Right lung (tissue), 5 donors: ENCODE data around the gene PIP5K1C. TPM values are rescaled to one million over a fixed set of nuclear protein-coding genes. Genes with fewer than 3 reads are reported as not detected.

Experiments used
- DNase-seq, 2 donors: peaks; one replicate each; pipeline ENCODE4 v3.0.0-alpha.2; 2013
- polyA plus RNA-seq, 5 donors: library from polyadenylated mRNA; unstranded; fragments of 120-200 nt; gene quantifications; one replicate each; pipeline versions ENCODE4 v1.2.1 to v1.2.3, GENCODE V29; 2013; ENCODE audit warnings: inconsistent platforms in 1 of 5, low replicate concordance in 1 of 5; ENCODE audit not compliant: insufficient read length in 5 of 5, insufficient read depth in 1 of 5

PIP5K1C gene
- polyA plus RNA-seq, 5 donors: 16.6 to 32.1 (median 23.6) TPM

- DNase-seq: no peak
Observed at GRCh38 chr19:3695986-3696659, 4.1 kb downstream of the PIP5K1C start.

GRCh38 chr19:3695124-3695733 is 5.0 kb downstream of the PIP5K1C start:
- no peak for DNase-seq

- no peak for DNase-seq
Observed at GRCh38 chr19:3694361-3695123, 5.7 kb downstream of the PIP5K1C start.

- no peak for DNase-seq
Observed at GRCh38 chr19:3693025-3693925, 7.0 kb downstream of the PIP5K1C start.

DNA sequence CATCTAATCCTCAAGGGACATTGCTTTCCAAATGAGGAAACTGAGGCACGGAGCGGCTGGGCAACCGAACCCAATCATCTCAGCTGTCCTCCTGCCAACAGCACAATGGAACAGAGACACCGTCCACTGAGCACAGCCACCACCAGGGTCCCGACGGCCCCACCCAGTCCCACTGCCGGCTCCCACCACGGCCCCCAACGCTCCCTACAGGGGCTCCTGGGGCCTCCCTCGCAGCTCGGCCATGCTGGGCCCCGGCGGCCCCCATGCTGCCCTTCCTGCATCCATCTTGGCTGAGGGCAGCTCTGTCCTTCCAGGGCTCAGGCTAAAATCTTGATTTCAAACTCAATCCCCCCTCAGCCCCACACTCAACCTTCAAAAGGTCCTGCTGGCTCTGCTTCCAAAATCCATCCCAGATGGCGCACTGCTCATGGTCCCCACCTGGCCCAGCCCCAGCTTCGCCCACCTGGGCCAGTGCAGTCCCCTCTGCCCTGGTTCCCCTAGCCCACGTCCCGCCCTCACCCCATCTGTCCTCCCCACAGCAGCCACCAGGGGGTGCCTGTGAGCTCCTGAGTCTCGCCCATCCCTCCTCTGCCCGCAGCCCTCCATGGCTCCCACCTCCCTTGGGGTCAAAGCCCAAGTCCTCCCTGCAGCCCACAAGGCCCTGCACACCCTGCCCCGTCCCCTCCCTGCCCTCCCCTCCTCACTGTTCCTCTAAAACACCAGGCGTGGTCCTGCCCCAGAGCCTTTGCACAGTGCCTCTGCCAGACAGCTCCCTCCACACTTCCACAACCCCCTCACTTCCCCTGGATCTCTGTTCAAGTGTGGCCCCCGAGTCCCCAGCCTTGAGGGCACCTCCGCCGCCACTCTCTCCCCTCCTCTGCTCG is 7.9 kb downstream of the PIP5K1C start:
- no peak for DNase-seq

- DNase-seq: no peak
Observed at GRCh38 chr19:3691726-3692125, 8.5 kb downstream of the PIP5K1C start.

- DNase-seq: no peak
Observed at GRCh38 chr19:3691372-3691716, 8.9 kb downstream of the PIP5K1C start.

DNA sequence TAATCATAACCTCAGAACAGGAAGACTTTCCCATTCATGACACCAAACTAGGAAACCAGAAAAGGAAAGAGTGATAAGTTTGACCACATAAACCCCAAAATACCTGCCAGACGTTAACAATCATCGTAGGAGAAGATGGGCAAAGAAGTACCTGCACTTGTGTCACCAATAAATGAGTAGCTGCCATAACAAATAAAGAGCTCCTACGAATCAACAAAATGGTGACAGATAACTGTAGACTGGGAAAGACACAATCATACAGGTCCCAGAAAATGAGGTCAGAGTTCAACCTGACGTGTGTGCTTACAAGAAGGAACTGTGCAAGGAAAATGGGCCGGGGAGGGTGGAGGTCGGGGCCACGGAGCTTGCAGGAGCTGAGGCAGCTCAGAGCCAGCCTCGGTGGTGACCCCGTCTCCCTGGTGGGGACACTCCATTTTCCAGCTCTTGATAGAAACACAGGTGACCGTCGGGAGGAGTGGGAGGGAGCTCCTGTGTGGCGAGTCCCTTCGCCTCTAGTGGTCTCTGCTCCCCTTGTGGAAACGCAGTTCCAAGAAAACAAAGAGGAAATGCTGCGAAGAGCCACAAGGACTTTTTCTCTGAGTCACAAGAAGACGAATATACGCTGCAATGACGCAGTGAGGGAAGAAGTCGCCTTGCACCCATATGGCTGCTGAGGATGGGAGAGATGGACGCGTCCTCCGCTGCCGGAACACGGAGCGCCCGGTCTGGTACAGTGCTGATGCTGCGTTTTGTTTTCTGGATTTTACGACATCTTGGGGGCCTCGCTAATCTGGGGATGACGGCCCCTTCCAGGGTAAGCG is 9.5 kb downstream of the PIP5K1C start:
- DNase-seq: no peak

DNA sequence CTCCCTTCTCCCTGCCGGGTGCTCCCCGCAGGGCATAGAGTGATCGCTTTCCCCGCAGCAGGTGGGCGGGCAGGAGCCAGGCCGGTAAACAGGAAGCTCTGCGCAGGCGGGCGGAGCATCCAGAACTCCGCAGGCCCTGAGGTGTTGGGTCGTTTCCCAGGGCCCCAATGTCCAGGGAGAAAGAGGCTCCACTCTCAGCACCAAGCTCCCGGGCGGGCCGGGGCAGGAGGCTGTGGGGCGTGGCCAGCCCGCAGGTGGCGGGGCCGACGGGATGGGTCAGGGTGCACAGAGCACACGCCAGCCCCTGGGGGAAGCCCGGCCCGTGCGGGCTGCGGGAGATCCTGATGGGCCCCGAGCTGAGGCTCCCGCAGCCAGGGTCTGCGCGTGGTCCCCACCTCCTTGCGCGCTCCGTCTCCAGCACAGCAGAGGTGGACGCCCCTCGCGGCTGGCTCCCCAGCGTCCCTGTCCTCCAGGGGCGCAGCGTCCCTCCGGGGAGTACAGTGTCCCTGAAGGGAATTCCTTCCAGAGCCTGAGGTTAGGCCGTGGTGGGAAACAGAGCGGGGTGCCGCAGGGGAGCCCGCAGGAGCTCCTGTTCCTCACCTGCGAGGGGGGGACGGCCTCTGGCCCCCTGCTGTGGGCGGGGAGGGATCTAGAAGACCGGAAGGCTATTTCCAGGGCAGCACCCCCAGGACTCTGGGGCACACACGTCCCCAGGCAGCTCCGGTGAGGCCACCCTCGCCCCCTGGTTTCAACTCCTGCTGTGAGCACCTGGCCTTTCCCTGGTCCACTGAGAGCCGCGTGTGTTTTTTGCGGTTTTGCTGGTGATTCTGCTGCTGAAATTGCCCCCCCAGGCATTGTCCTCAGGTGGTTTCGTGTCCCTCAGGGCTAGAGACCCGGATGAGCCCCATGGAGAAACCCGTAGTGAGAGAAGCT is 12.2 kb downstream of the PIP5K1C start:
- DNase-seq: no peak

GRCh38 chr19:3687393-3687773 is 12.9 kb downstream of the PIP5K1C start:
- no peak for DNase-seq

DNA sequence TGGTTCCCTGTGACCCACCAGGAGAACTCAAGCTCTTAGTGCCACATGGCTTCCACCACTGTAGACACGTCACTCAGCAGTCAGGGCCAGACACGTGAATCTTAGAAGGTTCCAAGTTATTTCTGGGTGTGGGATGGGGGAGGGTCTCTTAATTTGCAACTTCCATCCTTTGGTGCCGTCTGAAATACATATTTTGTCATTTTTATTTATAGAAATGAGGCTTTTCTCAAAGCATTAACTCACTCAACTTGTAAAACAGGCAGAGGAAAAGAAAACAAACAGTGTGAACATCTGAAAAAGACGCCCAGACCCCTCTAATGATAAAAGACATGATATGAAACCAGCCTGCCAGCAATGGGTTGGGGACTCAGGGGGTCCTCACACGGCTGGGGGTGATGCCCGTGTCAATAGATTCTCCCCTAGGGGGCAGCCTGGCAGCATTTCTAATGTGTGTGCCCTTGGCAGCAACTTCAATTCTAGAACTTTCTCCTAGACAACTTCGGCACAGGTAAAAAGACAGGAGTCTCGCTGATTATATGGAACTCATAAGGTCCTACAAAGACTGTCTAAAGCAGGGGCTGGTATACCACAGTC is 15.4 kb downstream of the PIP5K1C start:
- no peak for DNase-seq

GRCh38 chr19:3684054-3684816 is 16.0 kb downstream of the PIP5K1C start:
- no peak for DNase-seq

DNA sequence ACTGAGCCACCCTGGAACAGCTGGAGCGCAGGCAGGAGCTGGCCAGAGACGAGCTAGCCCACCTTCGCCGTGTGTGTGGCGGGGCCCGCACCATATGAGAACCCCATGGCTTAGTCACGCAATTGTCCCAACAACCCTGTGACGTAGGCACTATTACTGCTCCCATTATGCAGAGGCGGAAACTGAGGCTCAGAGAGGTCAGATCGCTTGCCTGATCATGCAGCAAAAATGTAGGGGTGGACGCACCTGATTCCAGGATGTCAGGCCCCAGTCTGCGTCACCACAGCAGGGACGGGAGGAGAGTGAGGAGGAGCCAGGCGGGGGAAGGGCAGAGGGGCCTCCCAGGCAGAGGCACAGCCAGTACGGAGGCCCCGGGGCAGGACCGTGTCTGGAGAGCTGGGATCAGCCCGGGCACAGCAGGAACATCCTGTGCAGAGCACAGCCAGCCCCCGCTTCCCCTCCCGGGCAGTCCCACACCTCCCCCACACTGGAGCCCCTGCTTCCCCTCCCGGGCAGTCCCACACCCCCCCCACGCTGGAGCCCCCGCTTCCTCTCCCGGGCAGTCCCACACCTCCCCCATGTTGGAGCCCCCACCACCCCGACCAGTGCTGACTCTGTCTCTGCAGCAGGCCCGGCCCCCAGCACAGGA is 16.7 kb downstream of the PIP5K1C start:
- no peak for DNase-seq

DNA sequence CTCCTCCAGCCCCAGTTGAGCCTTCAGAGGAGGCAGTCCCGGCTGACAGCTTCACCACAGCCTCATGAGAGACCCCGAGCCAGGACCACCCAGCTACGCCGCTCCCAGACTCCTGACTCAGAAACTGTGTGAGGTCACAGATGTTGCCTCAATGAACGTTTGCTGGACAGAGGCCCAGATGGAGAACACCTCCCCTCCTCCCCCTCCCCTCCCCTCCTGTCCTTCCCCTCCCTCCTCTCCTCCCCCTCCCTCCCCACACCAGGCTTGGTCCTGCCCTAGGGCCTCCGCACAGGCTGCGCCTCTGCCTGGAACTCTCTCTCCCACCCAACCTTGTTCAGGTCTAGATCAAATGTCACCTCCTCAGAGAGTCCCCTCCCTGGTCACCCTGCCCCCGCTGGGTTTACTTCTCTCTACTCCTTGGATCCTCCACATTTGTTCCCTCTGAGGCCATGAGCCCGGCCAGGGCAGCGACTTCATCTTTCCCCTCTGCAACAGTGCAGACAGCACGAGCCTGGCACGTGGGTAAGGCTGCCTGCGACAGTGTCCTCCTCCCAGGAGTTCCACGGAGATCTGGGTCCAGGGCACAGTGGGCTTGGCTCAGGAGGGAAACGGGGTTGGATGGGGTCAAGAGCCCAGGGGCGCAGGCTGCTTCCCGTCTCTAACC is 17.4 kb downstream of the PIP5K1C start:
- no peak for DNase-seq

GRCh38 chr19:3682286-3682685 is 18.0 kb downstream of the PIP5K1C start:
- no peak for DNase-seq

DNA sequence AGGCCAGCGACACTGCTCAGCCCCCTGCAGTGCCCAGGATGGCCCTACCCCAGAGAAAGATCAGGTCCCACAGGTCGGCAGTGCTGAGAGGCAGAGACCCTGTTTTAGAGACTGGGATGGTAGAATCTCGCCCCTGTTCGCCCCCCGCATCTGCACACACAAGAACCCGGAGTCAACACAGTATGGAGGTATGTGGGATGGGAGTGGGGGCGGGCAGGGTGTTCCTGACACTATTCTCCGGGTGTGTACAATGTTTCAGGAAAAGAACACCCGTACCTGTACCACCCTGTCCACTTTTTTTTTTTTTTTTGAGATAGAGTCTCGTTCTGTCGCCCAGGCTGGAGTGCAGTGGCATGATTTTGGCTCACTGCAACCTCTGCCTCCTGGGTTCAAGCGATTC is 19.3 kb downstream of the PIP5K1C start:
- no peak for DNase-seq

DNA sequence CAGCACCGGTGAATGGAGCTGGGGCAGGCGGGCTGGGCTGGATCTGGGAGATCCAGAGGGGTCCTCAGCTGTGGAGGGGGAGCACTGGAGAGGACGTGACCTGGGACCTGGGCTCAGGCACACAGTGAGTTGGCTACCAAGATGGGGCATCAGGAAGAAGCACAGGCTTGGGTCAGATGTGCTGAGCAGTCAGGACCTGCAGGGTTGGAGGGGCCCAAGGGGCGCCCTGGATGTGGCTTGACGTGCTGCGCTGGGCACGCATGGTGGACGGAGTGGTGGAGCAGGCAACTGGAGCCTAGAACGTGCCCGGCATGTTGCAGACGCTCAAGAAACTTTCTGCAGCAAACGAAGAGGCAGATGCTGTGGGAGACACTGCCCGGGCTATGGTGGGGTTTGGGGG is 20.7 kb downstream of the PIP5K1C start:
- no peak for DNase-seq
